Activated naive CD8-positive, alpha-beta T cell treated with anti-CD3 and anti-CD28 coated beads, Interleukin-2, amount 50 U/mL, for 24 hours (primary cell): Measurements from ENCODE around the gene CBX4.

Experiments used
- ATAC-seq: fragments of 150-1000 bp; cut with Tn5 transposase; one replicate; pipeline ENCODE4 v1.10.0; 2021
- DNase-seq: peaks from one replicate; pipeline ENCODE4 v3.0.0; 2021
- H3K27ac Mint-ChIP-seq: one replicate; pipeline ENCODE4 v1.8.0; 2021; ENCODE audit warnings: mild to moderate bottlenecking, mixed read lengths
- H3K27me3 Mint-ChIP-seq: one replicate; pipeline ENCODE4 v1.8.0; 2021; ENCODE audit warnings: mixed read lengths
- H3K36me3 Mint-ChIP-seq: one replicate; pipeline ENCODE4 v1.8.0; 2021; ENCODE audit warnings: low read depth, mixed read lengths
- H3K4me1 Mint-ChIP-seq: one replicate; pipeline ENCODE4 v1.8.0; 2021; ENCODE audit warnings: mixed read lengths
- H3K4me3 Mint-ChIP-seq: one replicate; pipeline ENCODE4 v1.8.0; 2021; ENCODE audit warnings: mild to moderate bottlenecking, moderate library complexity, mixed read lengths
- H3K9me3 Mint-ChIP-seq: one replicate; pipeline ENCODE4 v1.8.0; 2021; ENCODE audit warnings: mixed read lengths

CBX4 gene

GRCh38 chr17:79831265-79832217, 7.7 kb downstream of the CBX4 start:
- Mint-ChIP-seq H3K9me3 (no peaks in the 10 kb centered on the region), H3K4me1 (peaks cover 21% of the 10 kb centered on the region), H3K27me3 (no peaks in the 10 kb centered on the region), H3K27ac (no peak overlapping the region), H3K4me3 (no peak overlapping the region), H3K36me3 (peaks cover 6% of the 10 kb centered on the region)
- DNase-seq (no peak), ATAC-seq (no peak)

- H3K9me3 Mint-ChIP-seq, result no peaks in the 10 kb centered on the region
- no peak for ATAC-seq
- H3K27ac Mint-ChIP-seq, result no peak overlapping the region
- H3K4me3 Mint-ChIP-seq, result no peak overlapping the region
- DNase-seq, result no peak
- peaks cover 6% of the 10 kb centered on the region for H3K36me3 Mint-ChIP-seq
- H3K27me3 Mint-ChIP-seq, result peaks cover 2% of the 10 kb centered on the region
- peaks cover 25% of the 10 kb centered on the region for H3K4me1 Mint-ChIP-seq
Observed at GRCh38 chr17:79830763-79831264, 8.4 kb downstream of the CBX4 start.

GRCh38 chr17:79830303-79830702, 8.9 kb downstream of the CBX4 start:
- Mint-ChIP-seq H3K4me1 (peaks cover 23% of the 10 kb centered on the region), H3K9me3 (no peaks in the 10 kb centered on the region), H3K36me3 (peaks cover 6% of the 10 kb centered on the region), H3K27ac (no peak overlapping the region), H3K27me3 (peaks cover 2% of the 10 kb centered on the region), H3K4me3 (no peak overlapping the region)
- no peak for ATAC-seq
- DNase-seq, result no peak

DNA sequence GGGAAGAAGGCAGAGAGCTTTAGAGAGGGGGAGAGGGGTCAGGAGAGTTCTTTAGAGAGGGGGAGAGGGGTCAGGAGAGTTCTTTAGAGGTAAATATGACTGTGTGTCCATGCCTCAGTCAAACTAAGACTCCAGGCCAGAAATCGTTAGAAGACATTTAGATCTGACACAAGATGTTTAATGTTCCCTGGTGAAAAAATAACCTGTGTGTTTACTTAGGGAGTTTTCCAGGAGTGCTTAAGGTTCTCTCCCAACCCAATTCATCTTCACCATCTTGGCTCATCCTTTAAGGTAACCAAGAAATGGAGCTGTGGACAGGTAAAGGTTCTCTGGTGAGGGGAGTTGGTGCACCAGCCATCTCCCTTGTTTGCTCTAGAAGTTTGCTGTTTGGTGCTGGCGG, 9.8 kb downstream of the CBX4 start:
- no peak for ATAC-seq
- Mint-ChIP-seq H3K9me3 (no peaks in the 10 kb centered on the region), H3K27ac (no peak overlapping the region), H3K36me3 (peaks cover 4% of the 10 kb centered on the region), H3K27me3 (peaks cover 4% of the 10 kb centered on the region), H3K4me1 (peaks cover 17% of the 10 kb centered on the region), H3K4me3 (no peak overlapping the region)
- no peak for DNase-seq

GRCh38 chr17:79829004-79829403, 10.2 kb downstream of the CBX4 start:
- Mint-ChIP-seq H3K4me1 (peaks cover 17% of the 10 kb centered on the region), H3K27ac (no peak overlapping the region), H3K9me3 (no peaks in the 10 kb centered on the region), H3K4me3 (no peak overlapping the region), H3K27me3 (peaks cover 6% of the 10 kb centered on the region), H3K36me3 (peaks cover 4% of the 10 kb centered on the region)
- DNase-seq (no peak), ATAC-seq (no peak)

GRCh38 chr17:79826841-79827578, 12.2 kb downstream of the CBX4 start:
- H3K27me3 Mint-ChIP-seq, result peaks cover 12% of the 10 kb centered on the region
- DNase-seq, result no peak
- no peaks in the 10 kb centered on the region for H3K9me3 Mint-ChIP-seq
- no peaks in the 10 kb centered on the region for H3K36me3 Mint-ChIP-seq
- H3K27ac Mint-ChIP-seq, result no peak overlapping the region
- no peak for ATAC-seq
- no peak overlapping the region for H3K4me3 Mint-ChIP-seq
- peaks cover 13% of the 10 kb centered on the region for H3K4me1 Mint-ChIP-seq

DNA sequence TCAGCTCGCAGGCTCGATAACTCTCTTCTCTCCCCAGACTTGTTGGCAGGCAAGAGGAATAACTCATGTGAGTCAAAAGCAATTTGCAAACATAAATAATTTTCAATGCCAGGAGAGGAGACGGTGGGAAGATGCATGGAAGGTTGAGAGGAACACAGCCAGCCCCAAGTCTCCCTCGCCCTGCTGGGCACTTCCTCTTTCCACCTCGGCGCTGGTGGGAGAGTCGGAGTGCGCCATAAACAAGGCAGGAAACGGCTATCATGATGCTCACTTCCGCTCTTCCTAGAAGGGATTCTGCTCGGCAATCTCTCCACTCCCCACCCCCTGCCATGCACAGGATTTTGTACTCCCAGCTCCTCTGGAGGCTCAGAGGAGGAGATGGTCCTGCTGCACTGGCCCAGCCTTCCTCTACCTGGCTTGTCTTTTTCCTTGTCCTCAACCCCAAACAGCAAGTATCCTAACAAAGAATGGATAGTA, 13.0 kb downstream of the CBX4 start:
- H3K27ac Mint-ChIP-seq, result no peak overlapping the region
- DNase-seq (no peak), ATAC-seq (no peak)
- no peaks in the 10 kb centered on the region for H3K9me3 Mint-ChIP-seq
- no peaks in the 10 kb centered on the region for H3K36me3 Mint-ChIP-seq
- no peak overlapping the region for H3K4me3 Mint-ChIP-seq
- H3K27me3 Mint-ChIP-seq, result peaks cover 12% of the 10 kb centered on the region
- H3K4me1 Mint-ChIP-seq, result peaks cover 11% of the 10 kb centered on the region

DNA sequence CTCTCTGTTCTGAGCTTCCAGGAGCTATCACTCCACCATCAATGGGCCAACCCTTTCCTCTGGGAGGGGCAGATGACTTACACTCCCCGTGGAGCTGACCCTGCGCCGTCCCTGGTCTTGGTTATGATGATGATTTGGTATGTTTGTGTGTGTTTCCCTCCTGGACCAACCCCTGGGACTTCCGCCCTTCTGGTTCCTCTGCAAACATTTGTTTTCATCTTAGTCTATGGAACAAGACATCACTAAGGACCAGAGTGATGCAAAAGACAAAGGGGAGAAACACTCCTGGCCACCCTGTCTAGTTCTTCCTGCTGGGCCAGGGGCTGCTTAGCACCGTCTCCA, 13.7 kb downstream of the CBX4 start:
- Mint-ChIP-seq H3K4me3 (no peak overlapping the region), H3K27me3 (peaks cover 12% of the 10 kb centered on the region), H3K36me3 (no peaks in the 10 kb centered on the region), H3K4me1 (peaks cover 11% of the 10 kb centered on the region), H3K27ac (no peak overlapping the region), H3K9me3 (no peaks in the 10 kb centered on the region)
- DNase-seq, result no peak
- no peak for ATAC-seq

DNA sequence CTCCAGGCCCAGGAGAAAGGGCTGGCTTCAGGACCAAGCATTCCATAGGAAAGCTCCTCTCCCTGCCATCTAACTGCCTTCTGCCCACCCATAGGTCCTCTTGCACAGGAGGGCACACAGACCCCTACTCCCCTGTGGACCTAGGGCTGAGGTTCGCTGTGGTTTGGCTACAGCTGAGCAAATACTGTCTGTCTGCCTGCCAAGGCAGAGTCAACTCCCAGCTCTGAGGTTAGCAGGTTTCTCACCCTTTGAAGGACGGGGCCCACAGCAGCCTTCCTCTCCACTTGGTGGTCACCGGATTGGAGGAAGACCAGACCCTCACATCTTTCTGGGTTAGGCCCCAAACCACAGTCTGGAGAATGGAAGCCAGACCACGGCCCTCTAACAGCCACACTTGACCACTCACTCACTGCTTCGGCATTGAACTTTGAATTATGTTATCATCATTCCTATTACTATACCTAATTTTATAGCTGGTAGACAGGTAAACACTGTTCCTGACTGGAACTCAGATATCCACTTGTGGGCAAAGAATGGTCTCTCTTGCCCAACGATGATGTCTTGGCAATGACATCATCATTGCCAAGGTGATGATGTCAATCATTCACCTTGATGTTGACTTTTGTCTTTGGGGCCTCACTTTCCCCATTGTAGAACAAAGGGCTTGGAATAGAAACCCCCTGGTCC, 14.2 kb downstream of the CBX4 start:
- DNase-seq (no peak), ATAC-seq (no peak)
- Mint-ChIP-seq H3K4me3 (no peak overlapping the region), H3K27ac (no peak overlapping the region), H3K9me3 (no peaks in the 10 kb centered on the region), H3K36me3 (no peaks in the 10 kb centered on the region), H3K4me1 (peaks cover 11% of the 10 kb centered on the region), H3K27me3 (peaks cover 16% of the 10 kb centered on the region)

- Mint-ChIP-seq H3K27me3 (peaks cover 20% of the 10 kb centered on the region), H3K36me3 (no peaks in the 10 kb centered on the region), H3K4me1 (peaks cover 11% of the 10 kb centered on the region), H3K4me3 (no peak overlapping the region), H3K27ac (no peak overlapping the region), H3K9me3 (no peaks in the 10 kb centered on the region)
- DNase-seq (no peak), ATAC-seq (no peak)
Observed at GRCh38 chr17:79824234-79824633, 15.0 kb downstream of the CBX4 start.

DNA sequence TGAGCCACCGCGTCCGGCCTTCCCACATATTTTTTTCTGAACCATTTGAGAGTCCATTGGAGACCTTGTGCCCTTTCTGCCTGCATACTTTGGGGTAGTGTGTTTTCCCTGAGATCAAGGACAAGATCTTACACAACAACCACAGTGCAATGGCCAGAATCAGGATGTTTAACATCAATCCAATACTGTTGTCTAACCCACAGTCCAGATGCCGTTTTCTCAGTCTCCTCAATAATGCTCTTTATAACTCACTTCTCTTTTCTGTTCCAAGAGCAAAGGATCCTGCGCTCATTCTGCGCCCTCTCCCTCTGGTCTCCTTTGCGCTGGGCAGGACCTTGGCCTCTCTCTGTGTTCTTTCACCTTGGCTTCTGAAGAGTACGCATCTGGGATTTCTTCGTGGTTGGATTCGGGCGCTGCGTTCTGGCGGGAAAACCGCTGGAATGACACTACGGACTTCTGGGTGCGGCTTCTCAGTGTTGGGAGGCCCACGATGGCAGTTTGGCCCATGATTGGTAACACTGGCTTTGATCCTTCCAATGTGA, 16.6 kb downstream of the CBX4 start:
- Mint-ChIP-seq H3K27ac (no peak overlapping the region), H3K27me3 (peaks cover 24% of the 10 kb centered on the region), H3K36me3 (no peaks in the 10 kb centered on the region), H3K4me1 (peaks cover 10% of the 10 kb centered on the region), H3K9me3 (no peaks in the 10 kb centered on the region), H3K4me3 (no peak overlapping the region)
- DNase-seq (no peak), ATAC-seq (no peak)

DNA sequence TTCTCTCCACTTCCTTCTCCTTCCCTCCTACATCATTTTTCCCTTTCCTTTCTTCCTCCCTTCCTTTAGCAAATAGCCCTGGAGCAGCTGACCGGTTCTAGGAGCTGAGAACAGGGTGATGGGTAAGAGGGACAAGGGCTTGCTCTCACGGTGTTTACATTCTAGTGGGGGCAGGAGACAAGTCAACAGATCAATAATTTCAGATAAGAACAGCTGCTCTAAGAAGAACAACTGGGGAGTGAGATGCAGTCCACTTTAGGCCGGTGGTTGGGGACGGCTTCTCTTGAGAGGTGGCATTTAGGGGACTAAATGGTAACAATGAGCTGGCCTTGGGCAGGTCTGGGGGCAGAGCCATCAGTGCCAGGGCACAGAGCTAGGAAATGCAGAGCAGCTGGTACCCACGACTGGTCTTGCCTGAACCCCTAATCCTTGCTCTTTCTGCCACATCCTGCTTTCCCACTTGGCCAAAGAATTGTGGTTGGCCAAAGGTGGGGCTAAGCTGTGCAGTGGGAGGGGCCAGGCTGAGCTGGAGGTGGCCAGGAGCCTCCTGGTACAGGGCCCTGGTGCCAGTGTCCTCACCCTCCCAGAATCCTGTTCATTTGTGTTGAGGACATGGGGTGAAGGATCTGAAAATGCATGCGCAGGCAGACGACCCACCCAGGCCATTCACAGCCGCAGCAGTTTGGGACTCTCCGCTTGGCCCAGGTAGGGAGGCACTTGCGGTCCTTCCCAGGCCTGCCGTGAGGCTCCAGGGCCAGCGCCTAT, 17.7 kb downstream of the CBX4 start:
- Mint-ChIP-seq H3K27ac (no peak overlapping the region), H3K4me1 (peaks cover 8% of the 10 kb centered on the region), H3K9me3 (no peaks in the 10 kb centered on the region), H3K36me3 (no peaks in the 10 kb centered on the region), H3K27me3 (peaks cover 33% of the 10 kb centered on the region), H3K4me3 (no peak overlapping the region)
- DNase-seq (no peak), ATAC-seq (no peak)

GRCh38 chr17:79820959-79821330, 18.3 kb downstream of the CBX4 start:
- Mint-ChIP-seq H3K4me3 (no peak overlapping the region), H3K4me1 (peaks cover 4% of the 10 kb centered on the region), H3K36me3 (no peaks in the 10 kb centered on the region), H3K9me3 (no peaks in the 10 kb centered on the region), H3K27ac (no peak overlapping the region), H3K27me3 (peaks cover 36% of the 10 kb centered on the region)
- DNase-seq, result no peak
- no peak for ATAC-seq
